ENCODE measurements around the gene CLHC1.

GRCh38 chr2:55155764-55156281 is 76.3 kb downstream of the CLHC1 start:
- TF ChIP-seq CTCF (conservative IDR thresholded peaks at IDR 0.05; ENCODE audit: low read length) (no peak), EZH2phosphoT487 (IDR thresholded peaks at IDR 0.05; ENCODE audit: borderline replicate concordance, low read depth, low read length) (no peak)

Measured in OCI-LY7 (cell line).